Measurements from ENCODE around the gene ZNF324B.

ZNF324B gene

GRCh38 chr19:58455306-58455705 lies 3.9 kb downstream of the ZNF324B start:
- no peak for DNase-seq (ENCODE audit: low spot score)

- no peak for DNase-seq (ENCODE audit: low spot score)
These were observed 4.7 kb downstream of the ZNF324B start for GRCh38 chr19:58456111-58456510.

- DNase-seq (ENCODE audit: low spot score) = no peak
These were observed 8.6 kb downstream of the ZNF324B start for GRCh38 chr19:58460039-58460438.

GRCh38 chr19:58466089-58466759 lies 14.8 kb downstream of the ZNF324B start:
- no peak for DNase-seq (ENCODE audit: low spot score)

- DNase-seq (ENCODE audit: low spot score) = peak; percentile 99
These were observed 15.6 kb downstream of the ZNF324B start, which contains the start of gene ZNF324 for GRCh38 chr19:58466760-58467589. TSS of gene ZNF324 (plus strand) at chr19:58467080. CDS start at chr19:58469186, 2,106 bp downstream.

GRCh38 chr19:58468216-58468839 lies 16.9 kb downstream of the ZNF324B start:
- DNase-seq (ENCODE audit: low spot score) = no peak

GRCh38 chr19:58469241-58470013 lies 18.0 kb downstream of the ZNF324B start:
- DNase-seq (ENCODE audit: low spot score) = no peak

- DNase-seq (ENCODE audit: low spot score) = peak; percentile 5
These were observed 19.6 kb downstream of the ZNF324B start for GRCh38 chr19:58470837-58471543.

GRCh38 chr19:58471736-58472135 lies 20.3 kb downstream of the ZNF324B start:
- DNase-seq (ENCODE audit: low spot score) = no peak

GRCh38 chr19:58473775-58474174 lies 22.4 kb downstream of the ZNF324B start:
- DNase-seq (ENCODE audit: low spot score) = no peak

GRCh38 chr19:58474291-58474996 lies 23.0 kb downstream of the ZNF324B start:
- peak; percentile 20 for DNase-seq (ENCODE audit: low spot score)

- DNase-seq (ENCODE audit: low spot score) = peak; percentile 23
These were observed 23.7 kb downstream of the ZNF324B start for GRCh38 chr19:58474997-58475713.

GRCh38 chr19:58475714-58476497 lies 24.5 kb downstream of the ZNF324B start, which contains the start of gene ZNF446:
TSS of gene ZNF446 (plus strand) at chr19:58476352. CDS start at chr19:58477219, 867 bp downstream.
- peak; percentile 95 for DNase-seq (ENCODE audit: low spot score)

GRCh38 chr19:58476498-58477015 lies 25.1 kb downstream of the ZNF324B start:
- DNase-seq (ENCODE audit: low spot score) = peak; percentile 50

GRCh38 chr19:58477130-58477529 lies 25.7 kb downstream of the ZNF324B start:
- DNase-seq (ENCODE audit: low spot score) = peak; percentile 21

- peak; percentile 22 for DNase-seq (ENCODE audit: low spot score)
These were observed 26.4 kb downstream of the ZNF324B start for GRCh38 chr19:58477871-58478270.

- DNase-seq (ENCODE audit: low spot score) = peak; percentile 14
These were observed 27.9 kb downstream of the ZNF324B start for GRCh38 chr19:58479303-58479702.

- DNase-seq (ENCODE audit: low spot score) = no peak
These were observed 28.5 kb downstream of the ZNF324B start for GRCh38 chr19:58479736-58480480.
